ENCODE data around the gene S1PR5. TPM values are rescaled to one million over a fixed set of nuclear protein-coding genes. Genes with fewer than 3 reads are reported as not detected.

Gene S1PR5
- total and polyA plus RNA-seq, 9 of the 15 experiments (the other 6 are each of a cell fraction or from before 2014, with no cell fraction given), result 0.03 to 0.54 (median 0.35) TPM; not detected in 4

- TF ChIP-seq BRF2 (IDR thresholded peaks at IDR 0.05; ENCODE audit: borderline replicate concordance, insufficient read depth, insufficient read length) (no peak), ZNF551 (CRISPR knock-in tag; IDR thresholded peaks at IDR 0.05) (no peak), ZNF395 (CRISPR knock-in tag; IDR thresholded peaks at IDR 0.05) (no peak; the same call in none of the 2 replicates), RBM22 (IDR thresholded peaks at IDR 0.05; ENCODE audit: low read depth, low read length, poor library complexity, severe bottlenecking) (peak; percentile 19), ZBTB40 (IDR thresholded peaks at IDR 0.05) (no peak), ZBTB40 (CRISPR knock-in tag; IDR thresholded peaks at IDR 0.05) (no peak; the same call in 1 of the 2 replicates), ZNF639 (CRISPR knock-in tag; conservative IDR thresholded peaks at IDR 0.05 in 1 of 2, IDR thresholded peaks at IDR 0.05 in 1 of 2) (peak in 1 of 2 experiments; percentile 84; a peak in 2 of 4 replicates), CREB5 (CRISPR knock-in tag; IDR thresholded peaks at IDR 0.05) (no peak)
These were observed 14.7 kb downstream of the S1PR5 start (continued) for GRCh38 chr19:10502524-10503001.

Data from K562 (cell line).